Measurements from ENCODE around the gene ARRDC2. TPM values are rescaled to one million over a fixed set of nuclear protein-coding genes. Genes with fewer than 3 reads are reported as not detected.

Gene ARRDC2
- total RNA-seq, 4 donors from 2014 or later = 127 to 180 (median 177) TPM

GRCh38 chr19:17988161-17988560 is 19.8 kb upstream of the ARRDC2 start:
- TF ChIP-seq POLR2A (IDR thresholded peaks at IDR 0.05) = no peak
- TF ChIP-seq, protein P1, sequence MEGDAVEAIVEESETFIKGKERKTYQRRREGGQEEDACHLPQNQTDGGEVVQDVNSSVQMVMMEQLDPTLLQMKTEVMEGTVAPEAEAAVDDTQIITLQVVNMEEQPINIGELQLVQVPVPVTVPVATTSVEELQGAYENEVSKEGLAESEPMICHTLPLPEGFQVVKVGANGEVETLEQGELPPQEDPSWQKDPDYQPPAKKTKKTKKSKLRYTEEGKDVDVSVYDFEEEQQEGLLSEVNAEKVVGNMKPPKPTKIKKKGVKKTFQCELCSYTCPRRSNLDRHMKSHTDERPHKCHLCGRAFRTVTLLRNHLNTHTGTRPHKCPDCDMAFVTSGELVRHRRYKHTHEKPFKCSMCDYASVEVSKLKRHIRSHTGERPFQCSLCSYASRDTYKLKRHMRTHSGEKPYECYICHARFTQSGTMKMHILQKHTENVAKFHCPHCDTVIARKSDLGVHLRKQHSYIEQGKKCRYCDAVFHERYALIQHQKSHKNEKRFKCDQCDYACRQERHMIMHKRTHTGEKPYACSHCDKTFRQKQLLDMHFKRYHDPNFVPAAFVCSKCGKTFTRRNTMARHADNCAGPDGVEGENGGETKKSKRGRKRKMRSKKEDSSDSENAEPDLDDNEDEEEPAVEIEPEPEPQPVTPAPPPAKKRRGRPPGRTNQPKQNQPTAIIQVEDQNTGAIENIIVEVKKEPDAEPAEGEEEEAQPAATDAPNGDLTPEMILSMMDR (IDR thresholded peaks at IDR 0.05) = no peak
- WGBS, 2 donors = 81 to 89% methylated on average over 9 to 13 of the region's 13 CpGs
- Histone ChIP-seq H3K36me3 (no peaks in the 10 kb centered on the region), H3K4me3 (no peak overlapping the region), H3K4me1 (no peaks in the 10 kb centered on the region), H3K27me3 (peaks cover 0 to 15% of the 10 kb centered on the region in 2 donors), H3K27ac (no peak overlapping the region), H3K9me3 (no peaks in the 10 kb centered on the region)
- DNase-seq (ENCODE audit: low spot score in 2 of 2) = no peak

DNA sequence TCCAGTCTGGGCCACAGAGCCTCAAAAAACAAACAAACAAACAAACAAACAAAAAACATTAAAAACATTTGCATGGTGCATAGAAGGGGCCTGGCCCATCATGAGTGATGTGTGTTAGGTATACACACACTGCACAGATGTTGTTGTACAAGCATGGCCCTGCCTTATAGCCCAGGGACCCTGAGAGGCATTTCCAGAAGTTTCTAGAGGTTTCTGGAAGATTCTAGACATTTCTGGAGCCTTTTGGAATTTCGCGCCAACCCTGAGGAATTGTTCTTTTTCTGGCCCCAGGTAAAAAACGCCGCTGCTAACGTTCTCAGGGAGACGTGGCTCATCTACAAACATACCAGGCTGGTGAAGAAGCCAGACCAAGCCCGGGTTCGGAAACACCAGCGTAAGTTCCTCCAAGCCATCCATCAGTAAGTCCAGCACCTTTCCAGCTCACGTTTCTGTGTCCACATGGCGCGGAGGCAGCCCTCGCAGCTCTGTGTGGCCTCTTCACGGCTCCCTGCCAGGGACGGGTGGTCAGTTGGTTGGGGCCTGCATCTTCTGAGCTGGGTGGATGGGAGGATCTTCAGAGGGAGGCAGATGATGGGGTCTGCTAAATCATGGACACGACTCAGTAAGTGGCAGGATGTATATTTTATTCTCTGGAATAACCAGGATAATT is 18.4 kb upstream of the ARRDC2 start:
- DNase-seq (ENCODE audit: low spot score in 2 of 2) = no peak
- Histone ChIP-seq H3K27me3 (peaks cover 0 to 18% of the 10 kb centered on the region in 2 donors), H3K27ac (no peak overlapping the region), H3K4me3 (no peak overlapping the region), H3K9me3 (no peaks in the 10 kb centered on the region), H3K36me3 (no peaks in the 10 kb centered on the region), H3K4me1 (no peaks in the 10 kb centered on the region)
- TF ChIP-seq EP300 (IDR thresholded peaks at IDR 0.05) (no peak), POLR2A (IDR thresholded peaks at IDR 0.05) (no peak)
- TF ChIP-seq, protein P1 (IDR thresholded peaks at IDR 0.05) = no peak
- WGBS, 2 donors = 91 to 94% methylated on average over 16 of the region's 16 CpGs

DNA sequence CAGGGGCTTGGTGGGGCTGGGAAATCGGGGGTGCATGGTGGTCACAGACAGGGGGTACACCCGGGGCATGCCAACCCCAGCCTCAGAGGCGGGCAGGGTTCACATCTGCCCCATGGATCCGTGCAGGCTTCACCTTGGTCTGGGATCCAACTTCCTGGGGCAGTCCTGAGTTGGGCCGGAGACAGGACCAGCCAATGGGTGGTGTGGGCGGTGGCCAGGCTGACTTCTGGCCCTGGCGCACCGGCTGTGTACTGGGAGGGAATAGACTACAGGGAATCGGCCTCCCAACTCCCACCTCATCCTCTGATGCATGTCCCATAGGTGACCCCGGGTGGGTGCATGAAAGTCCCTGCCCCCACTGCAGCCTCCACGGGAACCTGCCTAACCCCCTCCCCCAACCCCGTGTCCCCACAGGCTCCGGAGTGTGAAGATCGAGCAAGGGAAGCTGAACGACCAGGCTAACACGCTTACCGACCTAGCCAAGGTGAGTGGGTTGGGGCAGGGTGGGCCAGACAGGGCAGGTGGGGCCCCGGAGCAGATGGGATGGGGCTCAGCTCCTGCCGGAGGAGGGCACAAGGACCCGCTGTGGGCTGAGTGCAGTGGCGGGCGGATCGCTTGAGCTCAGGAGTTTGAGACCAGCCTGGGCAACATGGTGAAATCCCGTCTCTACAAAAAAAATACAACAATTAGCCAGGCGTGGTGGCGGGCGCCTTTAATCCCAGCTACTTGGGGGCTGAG is 14.7 kb upstream of the ARRDC2 start:
- no peak overlapping the region for H3K27ac ChIP-seq
- DNase-seq (ENCODE audit: low spot score in 2 of 2) = no peak
- TF ChIP-seq, protein P1 (IDR thresholded peaks at IDR 0.05) = no peak
- TF ChIP-seq POLR2A (IDR thresholded peaks at IDR 0.05) = no peak
- no peak for TF ChIP-seq EP300 (IDR thresholded peaks at IDR 0.05)
- no peaks in the 10 kb centered on the region for H3K36me3 ChIP-seq
- no peaks in the 10 kb centered on the region for H3K9me3 ChIP-seq
- H3K4me1 ChIP-seq = peaks cover 0 to 3% (median 0%) of the 10 kb centered on the region in 4 donors
- H3K4me3 ChIP-seq = no peak overlapping the region
- peaks cover 0 to 11% of the 10 kb centered on the region in 2 donors for H3K27me3 ChIP-seq
- 81 to 86% methylated on average over 20 to 27 of the region's 27 CpGs for WGBS, 2 donors

DNA sequence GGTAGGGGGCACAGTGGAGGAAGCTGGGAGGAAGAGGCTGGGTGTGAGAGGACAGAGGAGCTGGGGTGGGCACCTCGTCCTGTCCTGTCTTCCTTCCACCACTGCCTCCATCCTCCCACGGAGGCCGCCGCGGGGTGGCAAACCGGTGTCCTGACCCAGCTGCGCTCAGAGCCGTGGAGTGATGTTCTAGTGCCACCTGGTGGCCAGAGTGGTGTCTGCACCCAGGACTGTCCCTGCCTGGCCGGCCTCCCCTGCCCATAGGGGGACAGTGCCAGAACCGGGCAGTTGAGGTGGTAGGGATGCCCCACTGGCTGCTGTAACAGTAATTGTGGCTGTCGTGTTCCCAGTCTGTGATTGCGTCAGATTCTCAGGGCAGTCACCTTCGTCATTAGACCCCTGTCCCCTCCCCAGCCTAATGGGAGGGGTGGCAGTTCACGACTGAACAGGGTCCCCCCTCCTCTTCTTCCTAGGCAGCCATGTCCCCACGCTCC is 11.1 kb upstream of the ARRDC2 start:
- no peak overlapping the region for H3K4me3 ChIP-seq
- H3K27ac ChIP-seq = no peak overlapping the region
- H3K4me1 ChIP-seq = peaks cover 0 to 20% (median 4%) of the 10 kb centered on the region in 4 donors
- WGBS, 2 donors = 14 to 15% methylated on average over 9 to 15 of the region's 15 CpGs
- DNase-seq (ENCODE audit: low spot score in 2 of 2) = peak; percentile 80 to 91
- H3K36me3 ChIP-seq = no peaks in the 10 kb centered on the region
- no peaks in the 10 kb centered on the region for H3K9me3 ChIP-seq
- H3K27me3 ChIP-seq = peaks cover 0 to 11% of the 10 kb centered on the region in 2 donors
- no peak for TF ChIP-seq POLR2A (IDR thresholded peaks at IDR 0.05)
- TF ChIP-seq, protein P1 (IDR thresholded peaks at IDR 0.05) = peak; percentile 95 to 99 (median 98)

Data from tibial nerve (tissue), 4 donors.